HG02763 (cell line): Measurements from ENCODE around the gene RIMS3.

Experiments
- ATAC-seq: cut with Tn5 transposase; IDR thresholded peaks from one replicate; pipeline ENCODE4 v1.9.1; 2021; ENCODE audit warnings: mild to moderate bottlenecking, moderate library complexity; ENCODE audit not compliant: unreplicated experiment

The RIMS3 gene

DNA sequence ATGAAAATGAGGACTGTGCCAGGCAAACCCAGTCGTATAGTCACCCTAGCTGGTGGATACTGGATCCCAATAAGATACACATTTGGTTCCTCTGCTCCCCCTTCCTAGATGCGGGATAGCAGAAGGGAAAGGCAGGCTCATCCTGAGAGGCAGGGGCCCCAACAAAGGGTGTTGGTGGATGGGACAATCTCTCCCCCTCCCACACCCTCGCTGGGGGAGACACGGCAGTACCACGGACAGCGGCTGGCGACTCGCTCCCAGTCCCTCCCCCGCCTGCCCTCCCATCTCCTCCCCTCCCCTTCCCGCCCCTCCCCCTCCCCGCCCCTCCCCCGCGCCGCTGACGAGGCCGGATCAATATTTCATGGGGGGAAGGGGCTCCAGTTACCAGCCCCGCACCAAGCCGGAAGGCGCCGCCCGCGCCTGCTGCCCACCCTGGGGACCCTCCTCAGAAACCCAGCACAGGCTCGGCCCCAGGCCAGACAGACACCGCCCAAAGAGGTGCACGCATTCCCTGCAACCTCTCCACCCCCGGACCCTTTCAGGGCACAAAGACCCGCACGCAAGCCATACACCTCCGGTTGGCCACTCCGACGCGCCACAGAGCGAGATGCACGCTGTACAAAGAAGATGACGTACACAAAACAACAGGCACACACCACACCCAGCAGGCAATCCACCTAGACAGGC lies 11.5 kb downstream of the RIMS3 start:
- no peak for ATAC-seq

DNA sequence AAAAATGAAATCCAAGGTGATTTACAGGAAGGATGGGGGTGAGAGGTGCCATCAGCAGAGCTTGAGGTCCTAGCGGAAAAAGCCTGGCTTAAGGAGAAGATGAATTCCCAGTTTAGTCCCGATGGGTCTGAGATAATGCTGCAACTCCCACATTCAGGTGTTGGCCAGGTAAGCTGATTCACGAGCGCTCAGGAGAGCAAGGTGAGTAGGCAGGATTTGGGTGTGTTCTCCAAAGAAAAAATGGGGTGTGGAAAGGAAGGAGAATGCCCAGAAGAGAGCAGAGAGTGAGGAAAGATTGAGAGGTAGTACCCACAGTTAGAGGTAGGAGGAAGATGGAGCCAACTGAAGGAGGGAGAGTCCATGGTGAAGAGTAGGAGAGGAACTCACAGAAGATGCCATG lies 12.5 kb downstream of the RIMS3 start:
- no peak for ATAC-seq

DNA sequence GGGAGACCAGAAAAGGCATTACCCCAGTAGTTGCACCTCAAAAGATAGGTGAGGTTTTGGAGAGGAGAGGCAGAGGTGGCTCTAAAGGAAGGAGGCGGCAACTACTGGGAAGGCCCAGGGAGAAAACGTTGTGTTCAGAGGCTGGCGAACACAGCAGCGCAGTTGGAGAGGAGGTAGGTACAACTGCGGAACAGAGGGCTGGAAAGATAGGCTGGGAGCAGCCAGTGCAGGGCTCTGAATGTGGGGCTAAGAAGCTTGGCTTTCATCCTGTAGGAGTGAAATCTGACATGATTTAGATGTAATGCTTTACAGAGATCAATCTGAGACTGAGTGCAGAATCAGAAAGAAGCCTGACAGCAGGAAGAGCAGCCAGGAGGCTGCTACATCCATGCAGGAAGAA lies 13.0 kb downstream of the RIMS3 start:
- ATAC-seq, result no peak

DNA sequence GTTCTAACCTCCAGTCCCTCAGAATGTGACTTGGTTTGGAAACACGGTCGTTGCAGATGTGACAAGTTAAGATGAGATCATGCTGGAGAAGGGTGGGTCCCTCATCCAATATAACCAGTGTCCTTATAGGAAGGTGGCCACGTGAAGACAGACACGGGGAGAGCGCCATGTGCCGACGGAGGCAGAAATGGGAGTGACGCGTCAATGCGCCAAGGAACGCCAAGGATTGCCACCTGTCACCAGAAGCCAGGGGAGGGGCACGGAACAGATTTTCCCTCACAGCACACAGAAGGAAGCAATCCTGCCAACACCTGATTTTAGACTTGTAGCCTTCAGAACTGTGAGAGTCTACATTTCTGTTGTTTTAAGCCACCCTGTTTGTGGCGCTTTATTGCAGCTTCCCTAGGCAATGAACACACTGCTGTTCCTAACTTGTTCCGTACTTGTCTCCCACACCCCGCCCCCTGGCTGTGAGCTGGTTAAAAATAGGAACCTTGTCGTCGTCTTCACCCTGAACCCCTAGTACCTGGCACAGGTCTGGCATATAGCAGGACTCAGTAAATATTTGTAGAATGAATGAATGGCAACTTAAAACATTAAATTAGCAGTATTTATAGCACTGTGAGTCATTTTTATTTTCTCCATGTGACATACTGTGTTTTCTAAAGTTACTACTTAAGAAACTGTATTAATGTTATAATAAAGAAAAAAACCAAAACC lies 14.2 kb downstream of the RIMS3 start:
- ATAC-seq, result no peak

DNA sequence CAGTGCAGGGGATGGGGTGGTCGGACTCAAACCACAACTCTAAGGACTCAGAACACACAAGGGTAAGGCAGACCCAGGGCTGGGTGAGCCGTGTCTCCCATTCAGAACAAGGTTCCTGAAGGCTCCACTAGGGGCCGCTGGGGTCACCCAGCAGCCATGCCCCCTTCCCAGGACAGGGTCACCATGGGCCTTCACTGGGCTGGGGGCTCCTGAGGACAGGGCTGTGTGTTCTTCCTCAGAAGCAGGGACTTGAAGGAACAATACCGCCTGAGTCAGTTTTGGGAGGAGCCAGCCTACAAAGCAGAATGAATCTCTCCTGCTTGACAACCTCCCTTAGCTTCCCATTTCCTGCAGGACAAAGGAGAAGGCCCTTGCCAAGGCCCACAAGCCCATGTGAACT lies 15.4 kb downstream of the RIMS3 start:
- ATAC-seq, result no peak

DNA sequence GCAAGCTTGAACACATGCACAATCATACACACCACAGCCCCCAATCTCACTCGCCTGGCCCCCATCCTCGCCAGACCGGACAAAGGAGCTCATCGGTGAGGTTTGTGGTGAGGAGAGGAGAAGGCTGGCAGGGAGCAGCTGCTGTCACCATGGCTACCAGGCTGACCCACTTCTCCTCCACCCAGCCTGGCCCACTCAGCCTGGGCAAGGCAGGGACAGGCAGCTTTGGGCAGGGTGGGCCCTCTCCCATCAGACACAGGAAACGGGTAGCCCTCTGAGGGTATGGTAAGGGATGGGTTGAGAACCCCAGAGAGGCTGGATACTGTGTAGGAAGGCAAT lies 15.9 kb downstream of the RIMS3 start:
- ATAC-seq, result no peak

DNA sequence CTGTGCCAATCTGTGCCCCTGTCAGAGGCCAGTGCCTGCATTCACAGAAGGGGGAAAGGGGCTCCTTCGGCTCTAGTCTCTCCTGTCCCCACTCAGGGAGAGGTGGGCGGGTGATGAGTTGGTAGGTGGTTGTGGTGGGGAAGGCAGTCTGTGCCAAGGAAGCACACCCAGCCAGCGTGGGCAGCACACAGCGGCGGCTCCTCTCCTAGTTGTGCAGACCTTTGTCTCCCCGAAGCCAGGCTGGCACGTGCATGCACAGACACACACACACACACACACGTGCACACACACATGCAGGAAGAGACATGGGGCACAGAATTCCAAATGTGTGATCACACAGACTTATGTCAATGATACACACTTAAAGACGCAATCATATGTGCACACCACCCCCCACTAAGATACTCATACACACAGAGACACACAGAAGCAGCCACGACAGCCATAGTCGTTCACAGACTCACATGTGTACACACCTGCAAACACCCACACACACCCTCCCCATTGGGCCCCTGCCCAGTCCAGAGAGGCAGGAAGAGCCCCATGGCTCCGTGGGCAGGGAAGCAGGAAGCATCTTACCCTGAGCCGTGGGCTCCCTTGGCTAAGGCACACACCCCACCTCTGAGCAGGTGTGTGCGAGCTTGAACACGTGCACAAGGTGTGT lies 16.4 kb downstream of the RIMS3 start:
- no peak for ATAC-seq

DNA sequence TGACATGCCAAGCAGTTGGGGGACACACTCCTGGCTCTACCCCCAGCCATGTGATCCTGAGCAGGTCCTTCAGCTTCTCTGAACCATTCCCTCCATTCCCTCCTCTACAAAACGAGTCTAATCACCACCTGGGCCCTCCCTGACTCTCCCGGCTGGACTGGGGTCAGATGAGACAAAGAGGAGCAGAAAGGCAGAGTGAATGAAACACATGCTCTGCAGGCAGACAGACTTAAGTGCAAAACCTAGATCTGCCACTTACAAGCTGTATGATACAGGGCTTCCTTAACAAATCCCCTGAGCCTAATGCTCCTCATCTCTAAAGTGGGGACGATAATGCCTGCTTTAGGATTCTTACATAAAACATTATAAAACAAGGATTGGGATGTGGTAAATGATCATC lies 17.3 kb downstream of the RIMS3 start:
- no peak for ATAC-seq

DNA sequence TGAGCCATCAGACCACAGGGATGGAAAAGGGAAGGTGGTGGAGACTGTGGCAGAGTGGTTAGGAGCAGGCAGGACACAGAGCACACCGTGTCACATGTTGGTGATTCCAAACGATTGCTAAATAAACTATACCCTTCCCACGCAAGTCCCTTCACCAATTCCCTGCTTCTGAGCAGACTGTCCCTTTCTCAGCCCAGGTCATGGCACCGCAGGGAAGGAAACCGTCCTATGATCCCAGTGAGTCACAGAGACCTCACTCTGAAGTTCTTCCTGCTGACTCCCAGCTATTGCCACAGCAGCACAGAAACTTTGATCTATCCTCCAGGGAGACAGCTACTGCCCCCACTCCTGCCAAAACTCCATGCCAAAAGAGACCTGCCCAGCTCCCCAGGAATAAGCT lies 19.2 kb downstream of the RIMS3 start:
- no peak for ATAC-seq

DNA sequence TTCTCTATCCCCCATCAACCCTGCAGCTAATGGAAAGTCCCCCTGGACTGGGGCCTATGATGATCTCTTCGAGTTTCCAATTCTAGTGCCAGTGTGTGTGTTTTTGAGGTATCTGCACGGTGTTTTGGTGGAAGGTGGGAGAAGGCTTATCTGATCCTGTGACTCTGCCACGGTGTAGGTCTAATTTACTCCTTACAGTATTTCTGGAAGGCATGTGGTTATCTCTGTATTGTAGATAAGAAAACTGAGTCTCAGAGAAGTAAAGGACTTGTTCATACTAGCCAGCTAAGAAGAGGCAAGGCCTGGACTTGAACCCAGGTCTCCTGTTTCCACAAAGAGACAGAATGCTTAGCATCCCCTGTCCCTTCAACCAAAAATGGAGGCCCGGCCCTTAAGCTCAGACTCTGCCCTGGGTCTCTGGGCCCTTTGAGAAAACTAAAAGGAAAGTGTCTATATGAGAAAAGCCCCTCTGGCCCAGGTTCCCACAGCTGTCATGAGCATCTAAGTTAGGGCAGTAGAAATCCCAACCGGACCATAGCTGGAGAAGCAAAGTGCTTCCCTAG lies 20.3 kb downstream of the RIMS3 start:
- ATAC-seq, result no peak

DNA sequence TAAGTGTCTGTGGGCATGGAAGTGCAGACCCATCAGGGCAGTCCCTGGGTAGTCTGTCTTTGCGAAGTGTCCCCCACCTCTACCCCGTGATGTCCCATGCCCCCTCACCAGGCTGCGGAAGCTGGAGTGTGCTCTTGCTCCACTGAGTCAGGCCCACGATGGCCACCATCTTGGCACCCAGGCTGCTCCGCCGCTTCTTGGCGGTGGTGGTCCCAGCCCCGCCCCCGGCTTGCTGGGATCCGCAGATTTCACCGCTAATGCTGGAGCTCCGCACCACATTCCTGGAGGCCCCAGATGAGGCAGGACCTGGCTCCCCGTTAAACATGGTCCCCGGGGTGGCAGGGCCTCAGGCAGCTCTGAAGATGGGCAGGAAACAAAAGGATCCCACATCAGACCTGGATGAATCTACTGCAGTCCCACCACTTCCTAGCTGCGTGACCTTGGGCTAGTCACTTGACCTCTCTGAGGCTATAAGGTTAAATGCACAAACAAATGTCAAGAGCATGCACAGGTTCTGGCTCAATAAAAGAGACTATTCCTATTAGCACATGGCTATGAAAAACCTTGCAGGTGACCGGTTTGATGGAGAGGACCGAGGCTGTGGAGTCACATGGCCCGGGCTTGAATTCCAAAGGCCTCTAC lies 23.8 kb downstream of the RIMS3 start:
- no peak for ATAC-seq

DNA sequence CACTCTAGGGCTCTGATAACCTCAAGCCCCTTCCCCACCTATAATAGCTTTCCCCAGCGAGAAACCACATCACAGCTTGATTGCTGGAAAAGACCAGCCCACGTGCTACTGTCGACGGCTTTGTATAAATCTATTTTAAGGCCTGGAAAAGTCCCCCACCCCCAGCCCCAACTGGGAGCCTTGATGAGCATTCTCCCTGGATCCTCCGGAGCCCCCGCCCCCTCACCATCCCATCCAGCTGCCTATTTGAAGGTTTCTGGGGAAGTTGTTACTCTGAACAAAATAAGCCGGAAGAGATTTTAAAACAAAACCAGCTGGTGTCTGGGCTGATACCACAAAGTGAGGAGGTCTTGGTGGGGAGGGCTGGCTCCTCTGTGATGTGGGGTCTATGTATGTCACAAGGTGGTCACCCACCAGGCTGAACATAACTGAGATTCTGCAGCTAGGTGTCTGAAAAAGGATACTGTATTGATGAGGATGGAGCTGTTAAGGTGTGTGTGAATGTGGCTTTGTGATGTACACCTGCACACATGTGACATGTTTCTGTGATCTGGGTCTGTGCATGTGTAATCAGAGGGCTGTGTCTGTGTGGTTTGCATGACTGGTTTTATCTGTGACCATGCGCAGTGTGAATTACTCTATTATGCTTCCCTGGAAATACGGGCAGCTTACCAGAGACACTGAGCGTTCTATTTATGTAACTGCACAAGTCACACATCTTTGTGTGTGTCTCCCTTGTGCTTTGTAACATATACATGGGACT lies 25.0 kb downstream of the RIMS3 start:
- ATAC-seq, result no peak

DNA sequence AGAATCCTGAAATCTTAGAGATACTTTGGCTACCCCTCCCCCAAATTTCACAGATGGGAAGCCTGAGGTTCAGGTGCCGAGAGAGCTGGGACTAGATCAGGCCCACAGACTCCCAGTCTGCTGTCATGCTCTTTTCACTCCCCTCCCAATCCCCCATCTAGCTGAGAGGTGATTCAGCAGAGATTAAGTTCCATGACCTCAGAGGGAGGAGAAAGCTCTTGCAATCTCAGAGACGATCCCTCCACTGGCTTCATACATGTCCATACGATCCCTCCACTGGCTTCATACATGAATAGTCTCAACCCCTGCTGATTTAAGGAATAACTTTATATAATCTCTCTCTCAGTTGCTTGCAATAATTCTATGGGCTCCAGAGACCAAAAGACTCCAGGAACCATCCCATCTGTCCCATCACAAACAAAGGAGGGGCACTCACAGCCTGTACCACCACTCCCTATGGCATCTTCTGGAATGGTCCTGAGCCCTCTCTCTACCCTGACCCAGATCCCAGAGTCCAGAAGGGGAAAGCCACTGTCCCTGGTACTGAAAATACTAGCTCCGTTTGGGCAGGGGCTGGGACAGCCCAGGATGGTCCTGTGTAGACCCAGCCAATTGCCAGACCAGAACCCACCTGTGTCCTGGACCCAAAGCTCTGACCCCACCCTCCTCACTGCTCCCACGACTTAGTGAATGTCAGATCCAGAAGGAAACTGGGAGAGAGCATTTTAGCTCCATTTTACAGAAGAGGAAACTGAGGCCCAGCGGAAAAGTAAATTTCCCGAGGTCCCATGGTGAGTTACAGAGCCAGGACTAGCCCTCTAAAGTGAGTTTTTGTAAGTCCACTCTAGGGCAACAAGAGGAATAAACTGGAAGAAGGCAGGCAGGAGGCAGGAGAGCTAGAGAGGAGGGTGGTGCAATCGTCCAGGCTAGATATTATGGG lies 27.1 kb downstream of the RIMS3 start:
- no peak for ATAC-seq

DNA sequence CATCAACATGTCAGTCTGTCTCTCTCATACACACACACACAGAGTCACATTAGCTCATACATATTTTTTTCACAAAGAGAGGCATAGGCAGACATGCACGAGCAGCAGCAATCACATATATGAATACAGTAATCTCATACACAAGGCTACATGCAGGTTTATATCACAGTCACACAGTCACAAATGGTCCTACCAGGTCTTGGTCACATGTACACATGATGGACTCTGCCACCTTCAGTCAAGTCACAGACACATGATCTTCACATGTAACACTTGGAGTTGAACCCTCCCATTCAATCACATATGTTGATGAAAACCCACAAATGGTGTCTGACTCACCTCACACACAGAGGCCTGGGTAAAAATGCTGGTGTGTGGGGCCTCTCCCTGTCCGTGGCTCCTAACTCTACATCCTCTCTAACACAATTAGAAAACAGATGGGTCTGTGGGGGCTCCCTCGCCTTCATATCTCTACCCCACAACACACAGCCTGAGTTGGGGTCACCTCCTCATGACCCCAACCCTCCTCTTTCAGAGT lies 27.9 kb downstream of the RIMS3 start:
- no peak for ATAC-seq

DNA sequence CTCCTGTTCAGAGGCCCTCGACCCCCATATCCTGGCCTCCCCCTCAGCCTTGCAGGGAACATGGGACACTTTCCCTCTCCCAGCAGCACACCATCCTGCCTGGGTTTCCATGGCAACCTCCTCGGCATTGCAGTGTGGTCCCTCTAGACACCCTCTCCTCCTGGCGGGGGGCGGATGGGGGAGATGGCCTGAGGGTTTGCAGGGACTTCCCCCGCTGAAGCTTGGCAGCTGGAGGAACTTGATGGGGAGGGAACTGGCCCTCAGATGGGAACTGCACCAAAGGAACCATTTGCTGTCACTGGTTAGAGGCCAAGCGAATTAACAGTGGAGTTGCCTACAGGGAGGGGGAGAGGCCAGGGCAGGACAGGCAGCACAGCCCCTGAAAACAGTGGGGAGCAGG lies 28.7 kb downstream of the RIMS3 start:
- no peak for ATAC-seq

DNA sequence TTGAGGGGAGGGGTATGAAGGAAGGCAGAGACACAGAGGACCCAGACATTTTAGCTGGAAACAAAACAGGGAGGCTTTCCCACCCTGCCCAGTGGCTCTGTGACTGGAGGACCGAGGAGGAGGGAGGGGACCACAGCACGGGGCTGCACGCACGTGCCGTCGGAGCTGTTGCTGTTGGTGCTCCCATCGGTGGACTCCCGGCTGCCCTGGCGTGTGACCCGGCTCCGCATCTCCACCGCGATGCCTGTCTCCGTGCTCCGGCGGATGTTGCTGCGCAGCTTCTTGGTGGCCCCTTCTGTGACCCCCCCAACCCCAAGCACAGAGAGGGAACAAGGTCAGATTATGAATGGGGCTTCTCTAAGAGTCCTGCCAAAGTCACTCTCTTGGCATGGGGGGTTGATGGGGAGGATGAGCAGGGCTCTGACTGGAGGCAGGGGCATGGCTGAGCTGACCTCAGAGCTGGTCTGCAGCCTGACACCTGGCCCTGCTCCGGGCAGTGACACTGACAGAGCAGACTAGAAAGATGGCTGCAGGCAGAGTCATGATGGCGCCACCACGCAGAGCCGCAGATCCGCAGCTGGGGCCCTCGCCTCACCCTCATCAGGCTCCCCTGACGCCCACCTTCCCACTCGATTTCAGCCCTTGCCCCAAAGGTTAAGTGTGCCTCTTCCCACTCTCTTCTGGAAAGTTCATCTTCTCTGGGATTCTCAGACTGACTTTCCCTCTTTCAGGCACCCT lies 29.6 kb downstream of the RIMS3 start:
- no peak for ATAC-seq

DNA sequence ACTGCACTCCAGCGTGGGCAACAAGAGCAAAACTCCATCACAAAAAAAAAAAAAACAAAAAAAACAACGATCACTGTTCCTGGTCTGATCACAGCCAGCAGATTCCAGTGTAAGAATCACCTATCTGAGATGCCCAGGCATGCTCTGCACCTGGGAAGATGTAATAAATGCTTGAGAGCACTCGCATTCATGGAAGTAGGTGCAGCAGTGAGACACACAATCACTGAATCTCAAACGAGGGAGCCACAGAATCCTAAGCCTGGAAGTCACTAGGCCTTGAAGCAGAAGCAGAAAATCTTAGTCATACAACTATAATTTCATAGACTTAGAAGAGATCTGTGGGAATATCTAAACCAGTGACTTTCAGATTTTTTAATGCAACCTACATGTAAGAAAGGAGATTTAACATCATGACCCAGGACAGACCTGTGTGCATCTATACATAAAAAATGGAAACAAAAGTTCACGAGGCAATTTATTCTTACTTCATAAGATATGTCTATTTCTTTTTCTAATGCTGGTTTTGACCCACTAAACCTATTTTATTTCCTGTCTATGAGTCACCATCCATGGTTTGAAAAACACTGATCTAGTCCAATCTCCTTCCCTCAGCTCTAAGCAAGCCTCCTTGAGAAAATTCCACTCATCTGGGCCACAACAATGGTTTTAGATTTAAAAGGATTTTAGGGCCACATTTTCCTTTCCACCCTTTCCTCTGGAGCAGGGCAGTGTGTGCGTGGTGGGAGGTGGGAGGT lies 30.4 kb downstream of the RIMS3 start:
- ATAC-seq, result no peak

DNA sequence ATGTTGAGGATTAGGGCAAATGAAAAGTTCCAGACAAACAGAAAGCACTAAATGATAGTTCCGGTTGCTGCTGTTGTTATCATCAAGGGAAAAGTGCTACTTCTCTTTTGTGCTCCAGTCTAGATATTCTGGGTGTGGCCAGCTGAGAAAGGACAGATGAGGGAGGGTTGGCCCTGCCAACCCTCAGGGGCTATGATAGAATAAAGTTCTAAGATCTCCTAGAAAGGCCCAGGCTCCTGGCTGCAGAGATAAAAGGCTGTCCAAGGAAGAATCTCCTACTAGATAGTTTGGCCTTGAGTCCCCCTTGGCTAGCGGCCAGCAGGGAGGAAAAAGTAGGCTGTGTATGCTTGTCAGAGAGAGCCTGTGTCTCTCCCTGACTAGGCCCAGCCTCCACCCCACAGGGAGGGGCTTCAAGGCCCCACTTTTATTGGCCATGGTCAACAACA lies 31.5 kb downstream of the RIMS3 start:
- no peak for ATAC-seq
